HepG2 (cell line): ENCODE data around the gene BAHCC1. TPM values are rescaled to one million over a fixed set of nuclear protein-coding genes. Genes with fewer than 3 reads are reported as not detected.
A peak's percentile ranks its signal among the peaks of the same experiment; 100 is the strongest.

ENCODE experiments used
- AGO2 ChIP-seq: fragments of 200-400 bp; formaldehyde crosslinking; optimal IDR thresholded peaks from 2 replicates; pipeline ENCODE3; 2017; ENCODE audit warnings: mild to moderate bottlenecking, low read depth, low read length, moderate library complexity
- CHCHD3 ChIP-seq: sonication (generic); formaldehyde crosslinking; IDR thresholded peaks from 2 replicates; pipeline ENCODE4 v1.8.0; 2022; ENCODE audit warnings: mild to moderate bottlenecking, missing genetic modification reagents, moderate library complexity
- EED ChIP-seq: sonication (generic); formaldehyde crosslinking; IDR thresholded peaks from 2 replicates; pipeline ENCODE4 v1.5.0; 2020; ENCODE audit warnings: mild to moderate bottlenecking, missing genetic modification reagents
- FOSL2 ChIP-seq: sonication (generic); formaldehyde crosslinking; IDR thresholded peaks from 2 replicates; pipeline ENCODE4 v1.4.0; 2020; ENCODE audit warnings: missing genetic modification reagents
- GATAD2A ChIP-seq: IDR thresholded peaks from 2 replicates; pipeline ENCODE4 v1.6.1; 2016
- HOXA7 ChIP-seq: sonication (generic); formaldehyde crosslinking; IDR thresholded peaks from 2 replicates; pipeline ENCODE4 v1.8.1; 2022; ENCODE audit warnings: mild to moderate bottlenecking, missing genetic modification reagents, moderate library complexity
- MAFF ChIP-seq: IDR thresholded peaks from 2 replicates; pipeline ENCODE4 v1.6.1; 2011; ENCODE audit warnings: low read depth, low read length, improper control_type of control experiment
- NFE2 ChIP-seq: sonication (generic); formaldehyde crosslinking; IDR thresholded peaks from 2 replicates; pipeline ENCODE4 v1.4.0; 2020; ENCODE audit warnings: missing genetic modification reagents
- NR0B2 ChIP-seq: sonication (generic); formaldehyde crosslinking; IDR thresholded peaks from 2 replicates; pipeline ENCODE4 v1.4.0; 2020; ENCODE audit warnings: mild to moderate bottlenecking, missing genetic modification reagents
- PTBP1 ChIP-seq: fragments of 200-400 bp; formaldehyde crosslinking; IDR thresholded peaks from 2 replicates; pipeline ENCODE4 v1.6.1; 2018; ENCODE audit warnings: low read length, low read depth; ENCODE audit not compliant: poor library complexity, severe bottlenecking
- RAD51 ChIP-seq: fragments of 450-650 bp; IDR thresholded peaks from 2 replicates; pipeline ENCODE4 v1.6.1; 2016; ENCODE audit warnings: borderline replicate concordance
- RBAK ChIP-seq: sonication (generic); formaldehyde crosslinking; IDR thresholded peaks from 2 replicates; pipeline ENCODE4 v1.5.1; 2020; ENCODE audit warnings: mild to moderate bottlenecking, missing genetic modification reagents
- RFX3 ChIP-seq: IDR thresholded peaks from 2 replicates; pipeline ENCODE4 v1.6.1; 2016; ENCODE audit warnings: missing biosample characterization, missing genetic modification reagents
- USF2 ChIP-seq, 2 experiments: sonication (generic) in 1 of 2; formaldehyde crosslinking in 1 of 2; IDR thresholded peaks; 2 replicates each; pipeline versions ENCODE4 v1.5.1 to v1.6.1; 2011 to 2020; ENCODE audit warnings: borderline replicate concordance in 1 of 2, low read depth in 1 of 2, low read length in 1 of 2, mild to moderate bottlenecking in 1 of 2, missing genetic modification reagents in 1 of 2, moderate library complexity in 1 of 2
- ZNF20 ChIP-seq: sonication (generic); formaldehyde crosslinking; IDR thresholded peaks from 2 replicates; pipeline ENCODE4 v1.4.0; 2020; ENCODE audit warnings: mild to moderate bottlenecking, moderate library complexity, missing genetic modification reagents
- ZNF207 ChIP-seq: fragments of 450-650 bp; IDR thresholded peaks from 2 replicates; pipeline ENCODE4 v1.6.1; 2016; ENCODE audit warnings: antibody characterized with exemption, borderline replicate concordance
- ZNF687 ChIP-seq: sonication (generic); formaldehyde crosslinking; IDR thresholded peaks from 2 replicates; pipeline ENCODE4 v1.5.1; 2020; ENCODE audit warnings: mild to moderate bottlenecking, missing genetic modification reagents, moderate library complexity
- ZNF781 ChIP-seq: sonication (generic); formaldehyde crosslinking; IDR thresholded peaks from 2 replicates; pipeline ENCODE4 v1.5.1; 2020; ENCODE audit warnings: borderline replicate concordance, mild to moderate bottlenecking, missing genetic modification reagents; ENCODE audit errors: not compliant biosample characterization
- polyA plus RNA-seq, 8 experiments: library from polyadenylated mRNA; depleted of rRNA in 3 of 8; stranded (reverse) in 7 of 8; unstranded in 1 of 8; fragments of >200 nt; fragmentation: Illumina TruSeq in 4 of 8; extraction: Trizol in 4 of 8; gene quantifications; 2 replicates each; pipeline versions ENCODE4 v1.2.1 to v1.2.3, GENCODE V29; 2011 to 2016; ENCODE audit warnings: low read depth in 4 of 8, missing spikeins in 1 of 8, mixed read lengths in 1 of 8; ENCODE audit not compliant: insufficient read depth in 1 of 8
- total RNA-seq, 5 experiments: library from RNA; depleted of rRNA; stranded (reverse); fragments of >200 nt; fragmentation: Illumina TruSeq; extraction: Trizol; gene quantifications; 2 replicates each; pipeline ENCODE4 v1.2.3, GENCODE V29; 2016; ENCODE audit warnings: low read depth in 1 of 5
- TF ChIP-seq, protein P1 (sequence below): sonication (generic); formaldehyde crosslinking; IDR thresholded peaks from 2 replicates; pipeline ENCODE4 v1.5.0; 2020; ENCODE audit warnings: missing genetic modification reagents

BAHCC1 gene
- total and polyA plus RNA-seq, 2 of the 13 experiments (the other 11 are each of a cell fraction or from before 2014, with no cell fraction given) = 1.4 to 1.7 TPM

- TF ChIP-seq USF2 (IDR thresholded peaks at IDR 0.05; ENCODE audit: low read depth, low read length) (no peak), USF2 (CRISPR knock-in tag; IDR thresholded peaks at IDR 0.05; ENCODE audit: borderline replicate concordance) (no peak), PTBP1 (no peak), EED (CRISPR knock-in tag) (no peak), NR0B2 (CRISPR knock-in tag) (no peak), FOSL2 (CRISPR knock-in tag) (peak; percentile 81), ZNF20 (CRISPR knock-in tag) (no peak), GATAD2A (no peak), CHCHD3 (CRISPR knock-in tag) (no peak), ZNF687 (CRISPR knock-in tag) (peak; percentile 25), RAD51 (no peak), MAFF (no peak), NFE2 (CRISPR knock-in tag) (peak; percentile 66; the same call in 1 of the 2 replicates), ZNF207 (no peak), RFX3 (no peak), HOXA7 (CRISPR knock-in tag) (no peak), RBAK (CRISPR knock-in tag) (no peak), AGO2 (peak; percentile 66), ZNF781 (CRISPR knock-in tag) (no peak)
- TF ChIP-seq, protein P1, sequence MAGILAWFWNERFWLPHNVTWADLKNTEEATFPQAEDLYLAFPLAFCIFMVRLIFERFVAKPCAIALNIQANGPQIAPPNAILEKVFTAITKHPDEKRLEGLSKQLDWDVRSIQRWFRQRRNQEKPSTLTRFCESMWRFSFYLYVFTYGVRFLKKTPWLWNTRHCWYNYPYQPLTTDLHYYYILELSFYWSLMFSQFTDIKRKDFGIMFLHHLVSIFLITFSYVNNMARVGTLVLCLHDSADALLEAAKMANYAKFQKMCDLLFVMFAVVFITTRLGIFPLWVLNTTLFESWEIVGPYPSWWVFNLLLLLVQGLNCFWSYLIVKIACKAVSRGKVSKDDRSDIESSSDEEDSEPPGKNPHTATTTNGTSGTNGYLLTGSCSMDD (CRISPR knock-in tag) = no peak
Observed at GRCh38 chr17:81422776-81423697, 27.8 kb downstream of the BAHCC1 start (continued).
